ENCODE measurements around the gene RIPK3. TPM values are rescaled to one million over a fixed set of nuclear protein-coding genes. Genes with fewer than 3 reads are reported as not detected.
"Not testable (repeated sequence)": the region's sequence is repeated elsewhere in the genome, so short reads cannot be mapped to it uniquely, and the experiment has no call there.

Gene RIPK3
- 20.7 and 24.9 TPM in 2 replicates for total RNA-seq (2014; rRNA removed; shearing (Covaris generic))

- peak; percentile 73 for DNase-seq (ENCODE audit: low spot score)
Observed at GRCh38 chr14:24339284-24340151, at the start of gene RIPK3. Gene RIPK3, minus strand, starts transcription at chr14:24339991. Its CDS starts 165 bp downstream, at chr14:24339826.

GRCh38 chr14:24389226-24389848, 49.5 kb upstream of the RIPK3 start:
- DNase-seq (ENCODE audit: low spot score), result no peak

- DNase-seq (ENCODE audit: low spot score), result no peak
Observed at GRCh38 chr14:24388474-24389179, 48.8 kb upstream of the RIPK3 start.

GRCh38 chr14:24387579-24387978, 47.8 kb upstream of the RIPK3 start:
- not testable (repeated sequence) for DNase-seq (ENCODE audit: low spot score)

GRCh38 chr14:24387009-24387345, 47.2 kb upstream of the RIPK3 start:
- no peak for DNase-seq (ENCODE audit: low spot score)

- DNase-seq (ENCODE audit: low spot score), result no peak
Observed at GRCh38 chr14:24385524-24385923, 45.7 kb upstream of the RIPK3 start.

- DNase-seq (ENCODE audit: low spot score), result no peak
Observed at GRCh38 chr14:24384169-24384568, 44.4 kb upstream of the RIPK3 start.

GRCh38 chr14:24382064-24382371, 42.2 kb upstream of the RIPK3 start:
- no peak for DNase-seq (ENCODE audit: low spot score)

- DNase-seq (ENCODE audit: low spot score), result no peak
Observed at GRCh38 chr14:24381363-24382063, 41.7 kb upstream of the RIPK3 start.

GRCh38 chr14:24379907-24380730, 40.3 kb upstream of the RIPK3 start:
- no peak for DNase-seq (ENCODE audit: low spot score)

GRCh38 chr14:24378981-24379906, 39.5 kb upstream of the RIPK3 start:
- DNase-seq (ENCODE audit: low spot score), result no peak

GRCh38 chr14:24378327-24378726, 38.5 kb upstream of the RIPK3 start:
- DNase-seq (ENCODE audit: low spot score), result no peak

GRCh38 chr14:24377657-24378056, 37.9 kb upstream of the RIPK3 start:
- no peak for DNase-seq (ENCODE audit: low spot score)

GRCh38 chr14:24377126-24377525, 37.3 kb upstream of the RIPK3 start:
- no peak for DNase-seq (ENCODE audit: low spot score)

- DNase-seq (ENCODE audit: low spot score), result no peak
Observed at GRCh38 chr14:24376448-24377070, 36.8 kb upstream of the RIPK3 start.

- no peak for DNase-seq (ENCODE audit: low spot score)
Observed at GRCh38 chr14:24372701-24373416, 33.1 kb upstream of the RIPK3 start.

GRCh38 chr14:24371605-24372004, 31.8 kb upstream of the RIPK3 start:
- not testable (repeated sequence) for DNase-seq (ENCODE audit: low spot score)

GRCh38 chr14:24370748-24371147, 31.0 kb upstream of the RIPK3 start:
- DNase-seq (ENCODE audit: low spot score), result no peak
